ENCODE results near the gene OR10H1. TPM values are rescaled to one million over a fixed set of nuclear protein-coding genes. Genes with fewer than 3 reads are reported as not detected.

OR10H1 gene
- total RNA-seq, 2 experiments from 2014 or later, result 0.11 TPM; not detected in 1

GRCh38 chr19:15779756-15780476 lies 35.5 kb downstream of the OR10H1 start:
- Histone ChIP-seq H4K20me1 (ENCODE audit: insufficient read depth, low read length) (no peaks in the 10 kb centered on the region), H2AFZ (ENCODE audit: low read length) (no peak overlapping the region), H3K36me3 (ENCODE audit: insufficient read depth, low read length) (no peaks in the 10 kb centered on the region), H3K4me3 (ENCODE audit: low read depth, low read length, poor library complexity, severe bottlenecking) (no peak overlapping the region), H3K9me3 (ENCODE audit: low read length) (no peaks in the 10 kb centered on the region), H3K79me2 (ENCODE audit: insufficient read depth, low read depth, low read length) (no peaks in the 10 kb centered on the region), H3K4me1 (ENCODE audit: insufficient read depth, low read length, poor library complexity, severe bottlenecking) (no peaks in the 10 kb centered on the region), H3K4me2 (ENCODE audit: low read length) (no peak overlapping the region), H3K9me2 (ENCODE audit: insufficient read depth, low read length) (no peaks in the 10 kb centered on the region), H3K27ac (ENCODE audit: low read depth, low read length, poor library complexity, severe bottlenecking) (no peak overlapping the region)
- no peak for DNase-seq (ENCODE audit: low spot score)
- ChIA-PET POLR2A (no interaction called here), CTCF (ENCODE audit: unreplicated experiment) (no interaction called here)
- intact Hi-C loops (cut with micrococcal nuclease; ENCODE audit: unreplicated experiment), result no loop called here
- no TSS peak for BruUV-seq (replicated peaks)
- TF ChIP-seq EZH2phosphoT487 (IDR thresholded peaks at IDR 0.05; ENCODE audit: borderline replicate concordance, low read depth, low read length) (no peak), CTCF (conservative IDR thresholded peaks at IDR 0.05; ENCODE audit: low read length) (no peak)

GRCh38 chr19:15776991-15777970 lies 38.2 kb downstream of the OR10H1 start:
- no peak overlapping the region for H2AFZ ChIP-seq (ENCODE audit: low read length)
- no peak overlapping the region for H3K4me3 ChIP-seq (ENCODE audit: low read depth, low read length, poor library complexity, severe bottlenecking)
- no peaks in the 10 kb centered on the region for H3K79me2 ChIP-seq (ENCODE audit: insufficient read depth, low read depth, low read length)
- CTCF ChIA-PET (ENCODE audit: unreplicated experiment), result no interaction called here
- no TSS peak for BruUV-seq (replicated peaks)
- TF ChIP-seq EZH2phosphoT487 (IDR thresholded peaks at IDR 0.05; ENCODE audit: borderline replicate concordance, low read depth, low read length), result no peak
- no peak for TF ChIP-seq CTCF (conservative IDR thresholded peaks at IDR 0.05; ENCODE audit: low read length)
- intact Hi-C loops (cut with micrococcal nuclease; ENCODE audit: unreplicated experiment), result no loop called here
- H3K27ac ChIP-seq (ENCODE audit: low read depth, low read length, poor library complexity, severe bottlenecking), result no peak overlapping the region
- DNase-seq (ENCODE audit: low spot score), result no peak
- H3K4me2 ChIP-seq (ENCODE audit: low read length), result no peak overlapping the region
- POLR2A ChIA-PET, result no interaction called here
- no peaks in the 10 kb centered on the region for H3K9me3 ChIP-seq (ENCODE audit: low read length)
- no peaks in the 10 kb centered on the region for H4K20me1 ChIP-seq (ENCODE audit: insufficient read depth, low read length)
- H3K36me3 ChIP-seq (ENCODE audit: insufficient read depth, low read length), result no peaks in the 10 kb centered on the region
- H3K9me2 ChIP-seq (ENCODE audit: insufficient read depth, low read length), result no peaks in the 10 kb centered on the region
- H3K4me1 ChIP-seq (ENCODE audit: insufficient read depth, low read length, poor library complexity, severe bottlenecking), result no peaks in the 10 kb centered on the region
